ENCODE measurements around the gene WNT10A.
"Not testable (repeated sequence)": the region's sequence is repeated elsewhere in the genome, so short reads cannot be mapped to it uniquely, and the experiment has no call there.

WNT10A gene

GRCh38 chr2:218894880-218895157 lies 14.2 kb downstream of the WNT10A start:
- no peak for DNase-seq

GRCh38 chr2:218895326-218895725 lies 14.7 kb downstream of the WNT10A start:
- DNase-seq = no peak

GRCh38 chr2:218895759-218896500 lies 15.3 kb downstream of the WNT10A start:
- DNase-seq = no peak

GRCh38 chr2:218896501-218897393 lies 16.1 kb downstream of the WNT10A start:
- DNase-seq = peak; percentile 11

GRCh38 chr2:218897394-218898108 lies 16.9 kb downstream of the WNT10A start:
- no peak for DNase-seq

GRCh38 chr2:218898109-218898878 lies 17.6 kb downstream of the WNT10A start:
- peak; percentile 43 for DNase-seq

- DNase-seq = no peak
Observed at GRCh38 chr2:218899147-218899546, 18.5 kb downstream of the WNT10A start.

GRCh38 chr2:218902427-218902826 lies 21.8 kb downstream of the WNT10A start:
- no peak for DNase-seq

- no peak for DNase-seq
Observed at GRCh38 chr2:218904176-218904575, 23.5 kb downstream of the WNT10A start.

- peak; percentile 78 for DNase-seq
Observed at GRCh38 chr2:218908721-218909619, 28.3 kb downstream of the WNT10A start.

- DNase-seq = no peak
Observed at GRCh38 chr2:218910741-218911140, 30.1 kb downstream of the WNT10A start.

- no peak for DNase-seq
Observed at GRCh38 chr2:218920504-218920903, 39.9 kb downstream of the WNT10A start.

GRCh38 chr2:218924757-218925156 lies 44.1 kb downstream of the WNT10A start:
- DNase-seq = peak; percentile 73

- no peak for DNase-seq
Observed at GRCh38 chr2:218925434-218925833, 44.8 kb downstream of the WNT10A start.

- no peak for DNase-seq
Observed at GRCh38 chr2:218927422-218927821, 46.8 kb downstream of the WNT10A start.

- DNase-seq = no peak
Observed at GRCh38 chr2:218927876-218928275, 47.2 kb downstream of the WNT10A start.

- not testable (repeated sequence) for DNase-seq
Observed at GRCh38 chr2:218930488-218930887, 49.8 kb downstream of the WNT10A start.

GRCh38 chr2:218931751-218932150 lies 51.1 kb downstream of the WNT10A start:
- not testable (repeated sequence) for DNase-seq

Data from MV-4-11 (cell line).